Adrenal gland (tissue), 12 donors: ENCODE results near the gene PLPP1. TPM values are rescaled to one million over a fixed set of nuclear protein-coding genes. Genes with fewer than 3 reads are reported as not detected.

Source experiments
- DNase-seq, 7 donors: peaks; one replicate each; pipeline ENCODE4 v3.0.0-alpha.2; 2019 to 2020
- H3K27ac ChIP-seq, 5 donors: fragments of 200-600 bp; sonication (generic) in 4 of 5; 1 replicate in 3 of 5; 2 replicates in 2 of 5; pipeline versions ENCODE4 v1.5.1 to v1.8.0; 2016 to 2020; ENCODE audit warnings: mild to moderate bottlenecking in 1 of 5
- H3K27me3 ChIP-seq: fragments of 200-600 bp; 2 replicates; pipeline ENCODE4 v1.8.0; 2021
- H3K36me3 ChIP-seq, 2 donors: fragments of 200-600 bp; replicated peaks in 1 of 2; 1 replicate in 1 of 2; 2 replicates in 1 of 2; pipeline versions ENCODE4 v1.5.1 to v1.8.0; 2018 to 2022
- H3K4me1 ChIP-seq, 2 donors: fragments of 200-600 bp; replicated peaks in 1 of 2; 1 replicate in 1 of 2; 2 replicates in 1 of 2; pipeline versions ENCODE4 v1.5.1 to v1.8.0; 2018 to 2021
- H3K4me3 ChIP-seq, 4 donors: fragments of 200-600 bp; sonication (generic) in 3 of 4; one replicate each; pipeline ENCODE4 v1.5.1; 2016 to 2018
- H3K9me3 ChIP-seq, 3 donors: fragments of 200-600 bp; sonication (generic) in 1 of 3; replicated peaks in 1 of 3; 1 replicate in 2 of 3; 2 replicates in 1 of 3; pipeline versions ENCODE4 v1.5.1 to v1.8.0; 2016 to 2021
- CTCF ChIP-seq, 6 experiments: fragments of 450-650 bp in 4 of 6; fragments of 200-600 bp in 2 of 6; sonication (generic) in 1 of 6; IDR thresholded peaks; 1 replicate in 5 of 6; 2 replicates in 1 of 6; pipeline versions ENCODE4 v1.5.1 to v1.8.0; 2016 to 2021; ENCODE audit warnings: antibody characterized with exemption in 6 of 6, mild to moderate bottlenecking in 2 of 6, moderate library complexity in 1 of 6
- POLR2A ChIP-seq, 2 donors: fragments of 450-650 bp; IDR thresholded peaks; one replicate each; pipeline ENCODE4 v1.6.1; 2017; ENCODE audit warnings: antibody characterized with exemption in 2 of 2, mild to moderate bottlenecking in 2 of 2, moderate library complexity in 1 of 2
- WGBS, 4 donors: extraction: QIAGEN DNeasy Blood & Tissue Kit in 2 of 4; methylation state at CpG; one replicate each; pipeline versions ENCODE4 v1.1.5 to v1.1.7; 2013 to 2017; 5-methylcytosine and 5-hydroxymethylcytosine counted together
- intact Hi-C, 2 donors: fragments of 100-400 bp; cut with DNase I; formaldehyde crosslinking; loops; one replicate each; pipeline versions ENCODE4 v1.14.1 to v1.15.0; 2022 to 2023
- polyA plus RNA-seq, 3 donors: library from polyadenylated mRNA; stranded (reverse); fragments of 200-250 nt in 2 of 3; fragments of 350-450 nt in 1 of 3; fragmentation: Illumina TruSeq in 1 of 3; extraction: RNeasy Lipid Tissue Mini Kit (QIAGEN cat#74804) in 1 of 3; gene quantifications; one replicate each; pipeline ENCODE4 v1.2.3, GENCODE V29; 2013 to 2014
- total RNA-seq, 9 donors: library from RNA; depleted of rRNA in 4 of 9; stranded (reverse); fragments of >200 nt in 4 of 9; fragments of 120-200 nt in 1 of 9; fragmentation: NEBNext Ultra II Directional in 1 of 9; extraction: Animal tissue kit (Norgen Biotek cat#: 25700) in 1 of 9; gene quantifications; one replicate each; pipeline versions ENCODE4 v1.1.0 to v1.2.4, GENCODE V29; 2013 to 2023
- donor health status: healthy with polysubstance abuse.
- donor health status: Bipolar disorder and iron deficiency.
- donor health status: DM: yes; HTN: yes; CAD: no.
- donor health status: DM: no; HTN: no; CAD: no.
- donor health status: DM: no; HTN: no; CAD: no.
- donor health status: DM: yes; HTN: yes; CAD: no.

The PLPP1 gene
- total and polyA plus RNA-seq, 12 donors: 55.2 to 716 (median 124) TPM

GRCh38 chr5:55437452-55437851 lies 97.3 kb downstream of the PLPP1 start:
- intact Hi-C loops: no loop called here
- Histone ChIP-seq H3K9me3 (no peaks in the 10 kb centered on the region), H3K4me1 (peaks cover 18 to 37% of the 10 kb centered on the region in 2 donors), H3K36me3 (peaks cover 0 to 5% of the 10 kb centered on the region in 2 donors), H3K27ac (peak overlapping the region; percentile 62 to 90 (median 77)), H3K27me3 (no peaks in the 10 kb centered on the region), H3K4me3 (no peak overlapping the region)
- WGBS, 4 donors: 67 to 94% (median 74%) methylated on average over 1 of the region's 1 CpG
- TF ChIP-seq CTCF (IDR thresholded peaks at IDR 0.05) (no peak), POLR2A (IDR thresholded peaks at IDR 0.05) (no peak)
- DNase-seq: no peak

- TF ChIP-seq CTCF (IDR thresholded peaks at IDR 0.05) (no peak), POLR2A (IDR thresholded peaks at IDR 0.05) (no peak)
- no peaks in the 10 kb centered on the region for H3K9me3 ChIP-seq
- H3K4me1 ChIP-seq: peaks cover 4 to 10% of the 10 kb centered on the region in 2 donors
- 95 to 97% (median 95%) methylated on average over 4 of the region's 4 CpGs for WGBS, 4 donors
- H3K36me3 ChIP-seq: peaks cover 5 to 6% of the 10 kb centered on the region in 2 donors
- no peak for DNase-seq
- no peak overlapping the region for H3K27ac ChIP-seq
- no peak overlapping the region for H3K4me3 ChIP-seq
- no peaks in the 10 kb centered on the region for H3K27me3 ChIP-seq
- intact Hi-C loops: no loop called here
These were observed 102.2 kb downstream of the PLPP1 start for GRCh38 chr5:55432549-55432948.

- H3K36me3 ChIP-seq: peaks cover 0 to 14% of the 10 kb centered on the region in 2 donors
- peak in 1 of 7 donors; percentile 35 for DNase-seq
- H3K4me3 ChIP-seq: no peak overlapping the region
- H3K27ac ChIP-seq: no peak overlapping the region
- H3K9me3 ChIP-seq: no peaks in the 10 kb centered on the region
- 93 to 100% (median 98%) methylated on average over 5 to 9 of the region's 9 CpGs for WGBS, 4 donors
- intact Hi-C loops: no loop called here
- H3K4me1 ChIP-seq: peaks cover 0 to 12% of the 10 kb centered on the region in 2 donors
- TF ChIP-seq POLR2A (IDR thresholded peaks at IDR 0.05): no peak
- TF ChIP-seq CTCF (IDR thresholded peaks at IDR 0.05): no peak
- H3K27me3 ChIP-seq: no peaks in the 10 kb centered on the region
These were observed 105.0 kb downstream of the PLPP1 start for GRCh38 chr5:55429613-55430253.

GRCh38 chr5:55429221-55429612 lies 105.5 kb downstream of the PLPP1 start:
- 47 to 90% (median 51%) methylated on average over 1 to 2 of the region's 2 CpGs for WGBS, 4 donors
- TF ChIP-seq CTCF (IDR thresholded peaks at IDR 0.05) (no peak), POLR2A (IDR thresholded peaks at IDR 0.05) (no peak)
- no peak overlapping the region for H3K27ac ChIP-seq
- H3K9me3 ChIP-seq: no peaks in the 10 kb centered on the region
- H3K36me3 ChIP-seq: peaks cover 0 to 19% of the 10 kb centered on the region in 2 donors
- intact Hi-C loops: no loop called here
- H3K4me3 ChIP-seq: no peak overlapping the region
- peaks cover 0 to 12% of the 10 kb centered on the region in 2 donors for H3K4me1 ChIP-seq
- DNase-seq: no peak
- no peaks in the 10 kb centered on the region for H3K27me3 ChIP-seq
